Measurements from ENCODE around the gene OLR1. TPM values are rescaled to one million over a fixed set of nuclear protein-coding genes. Genes with fewer than 3 reads are reported as not detected.

Gene OLR1
- total and polyA plus RNA-seq, 2 donors (not counting 1 experiment from before 2014, with no cell fraction given) = not detected

- Histone ChIP-seq H3K27me3 (replicated peaks in 1 of 4; ENCODE audit: control extremely low read depth in 1 of 4, control insufficient read depth in 3 of 4, insufficient read depth in 4 of 4, low read length in 3 of 4) (peaks cover 0 to 18% (median 9%) of the 10 kb centered on the region in 4 experiments), H3K36me3 (replicated peaks in 1 of 2; ENCODE audit: control extremely low read depth in 1 of 2, control insufficient read depth in 1 of 2, extremely low read depth in 1 of 2, insufficient read depth in 2 of 2, low read length in 1 of 2) (no peaks in the 10 kb centered on the region), H4K20me1 (ENCODE audit: control insufficient read depth, insufficient read depth, low read length, poor library complexity, severe bottlenecking) (no peaks in the 10 kb centered on the region), H3K9me3 (ENCODE audit: control extremely low read depth in 1 of 3, control insufficient read depth in 2 of 3, insufficient read depth in 1 of 3, low read length in 2 of 3) (no peaks in the 10 kb centered on the region), H3K4me3 (ENCODE audit: control extremely low read depth in 1 of 5, extremely low read depth in 1 of 5, insufficient read depth in 1 of 5, low read depth in 2 of 5, low read length in 4 of 5) (no peak overlapping the region), H2AFZ (ENCODE audit: insufficient read depth, low read depth, low read length, poor library complexity, severe bottlenecking) (no peak overlapping the region), H3K4me1 (ENCODE audit: control insufficient read depth in 2 of 2, insufficient read depth in 2 of 2, low read length in 2 of 2) (no peaks in the 10 kb centered on the region), H3K4me2 (replicated peaks; ENCODE audit: low read depth, low read length, poor library complexity, severe bottlenecking) (no peak overlapping the region), H3K27ac (ENCODE audit: low read length in 2 of 2) (no peak overlapping the region), H3K79me2 (ENCODE audit: control insufficient read depth, insufficient read depth, low read length) (no peaks in the 10 kb centered on the region), H3K9ac (ENCODE audit: low read length) (no peak overlapping the region)
- WGBS (ENCODE audit: insufficient coverage) = no CpG with 5 or more reads among the region's 2 CpGs
- CTCF ChIA-PET = interaction anchor here (0.6 to 3.8 kb wide), 15 partner anchors 10 to 1366 kb away, joined by 3 to 21 read pairs (median 4); partner anchors contain the start of genes CLEC12B and CLEC7A
- Mint-ChIP-seq H3K27me3 (peaks cover 38% of the 10 kb centered on the region), H3K4me3 (no peak overlapping the region), H3K4me1 (peaks cover 2% of the 10 kb centered on the region), H3K9me3 (ENCODE audit: insufficient read depth) (no peaks in the 10 kb centered on the region), H3K27ac (no peak overlapping the region)
- TF ChIP-seq, protein P1, sequence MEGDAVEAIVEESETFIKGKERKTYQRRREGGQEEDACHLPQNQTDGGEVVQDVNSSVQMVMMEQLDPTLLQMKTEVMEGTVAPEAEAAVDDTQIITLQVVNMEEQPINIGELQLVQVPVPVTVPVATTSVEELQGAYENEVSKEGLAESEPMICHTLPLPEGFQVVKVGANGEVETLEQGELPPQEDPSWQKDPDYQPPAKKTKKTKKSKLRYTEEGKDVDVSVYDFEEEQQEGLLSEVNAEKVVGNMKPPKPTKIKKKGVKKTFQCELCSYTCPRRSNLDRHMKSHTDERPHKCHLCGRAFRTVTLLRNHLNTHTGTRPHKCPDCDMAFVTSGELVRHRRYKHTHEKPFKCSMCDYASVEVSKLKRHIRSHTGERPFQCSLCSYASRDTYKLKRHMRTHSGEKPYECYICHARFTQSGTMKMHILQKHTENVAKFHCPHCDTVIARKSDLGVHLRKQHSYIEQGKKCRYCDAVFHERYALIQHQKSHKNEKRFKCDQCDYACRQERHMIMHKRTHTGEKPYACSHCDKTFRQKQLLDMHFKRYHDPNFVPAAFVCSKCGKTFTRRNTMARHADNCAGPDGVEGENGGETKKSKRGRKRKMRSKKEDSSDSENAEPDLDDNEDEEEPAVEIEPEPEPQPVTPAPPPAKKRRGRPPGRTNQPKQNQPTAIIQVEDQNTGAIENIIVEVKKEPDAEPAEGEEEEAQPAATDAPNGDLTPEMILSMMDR (IDR thresholded peaks at IDR 0.05) = peak; percentile 62
- TF ChIP-seq EZH2 (IDR thresholded peaks at IDR 0.05; ENCODE audit: borderline replicate concordance, insufficient read depth, low read depth, low read length, poor library complexity, severe bottlenecking) = no peak
- intact Hi-C loops (cut with micrococcal nuclease) = loop anchor here (1.0 to 5.0 kb wide), 4 partner anchors 200 to 808 kb away; no protein-coding TSS in a partner anchor
- ATAC-seq (ENCODE audit: low read depth) = no peak
- DNase-seq = peak; percentile 63
- POLR2A ChIA-PET = no interaction called here
Observed at GRCh38 chr12:10140001-10140400, 31.9 kb downstream of the OLR1 start.

- ChIA-PET CTCF (interaction anchor here (1.1 kb wide), 1 partner anchor 15 kb away, joined by 4 read pairs; no protein-coding TSS in a partner anchor), POLR2A (no interaction called here)
- no peak overlapping the region for H3K9ac ChIP-seq (ENCODE audit: low read length)
- DNase-seq = no peak
- H3K36me3 ChIP-seq (replicated peaks in 1 of 2; ENCODE audit: control extremely low read depth in 1 of 2, control insufficient read depth in 1 of 2, extremely low read depth in 1 of 2, insufficient read depth in 2 of 2, low read length in 1 of 2) = no peaks in the 10 kb centered on the region
- H3K79me2 ChIP-seq (ENCODE audit: control insufficient read depth, insufficient read depth, low read length) = no peaks in the 10 kb centered on the region
- Mint-ChIP-seq H3K4me1 (peaks cover 2% of the 10 kb centered on the region), H3K4me3 (no peak overlapping the region), H3K27ac (no peak overlapping the region), H3K9me3 (ENCODE audit: insufficient read depth) (no peaks in the 10 kb centered on the region), H3K27me3 (peaks cover 34% of the 10 kb centered on the region)
- no peaks in the 10 kb centered on the region for H3K4me1 ChIP-seq (ENCODE audit: control insufficient read depth in 2 of 2, insufficient read depth in 2 of 2, low read length in 2 of 2)
- H4K20me1 ChIP-seq (ENCODE audit: control insufficient read depth, insufficient read depth, low read length, poor library complexity, severe bottlenecking) = no peaks in the 10 kb centered on the region
- TF ChIP-seq EZH2 (IDR thresholded peaks at IDR 0.05; ENCODE audit: borderline replicate concordance, insufficient read depth, low read depth, low read length, poor library complexity, severe bottlenecking) = no peak
- TF ChIP-seq, protein P1 (IDR thresholded peaks at IDR 0.05) = no peak
- no peak overlapping the region for H3K4me2 ChIP-seq (replicated peaks; ENCODE audit: low read depth, low read length, poor library complexity, severe bottlenecking)
- intact Hi-C loops (cut with micrococcal nuclease) = no loop called here
- H3K27me3 ChIP-seq (replicated peaks in 1 of 4; ENCODE audit: control extremely low read depth in 1 of 4, control insufficient read depth in 3 of 4, insufficient read depth in 4 of 4, low read length in 3 of 4) = peaks cover 0 to 17% (median 11%) of the 10 kb centered on the region in 4 experiments
- no peak overlapping the region for H2AFZ ChIP-seq (ENCODE audit: insufficient read depth, low read depth, low read length, poor library complexity, severe bottlenecking)
- 83% methylated on average over 13 of the region's 13 CpGs for WGBS (ENCODE audit: insufficient coverage)
- no peak overlapping the region for H3K27ac ChIP-seq (ENCODE audit: low read length in 2 of 2)
- H3K4me3 ChIP-seq (ENCODE audit: control extremely low read depth in 1 of 5, extremely low read depth in 1 of 5, insufficient read depth in 1 of 5, low read depth in 2 of 5, low read length in 4 of 5) = no peak overlapping the region
- ATAC-seq (ENCODE audit: low read depth) = no peak
- H3K9me3 ChIP-seq (ENCODE audit: control extremely low read depth in 1 of 3, control insufficient read depth in 2 of 3, insufficient read depth in 1 of 3, low read length in 2 of 3) = peaks cover 0 to 2% (median 0%) of the 10 kb centered on the region in 3 donors
Observed at GRCh38 chr12:10136637-10137205, 35.2 kb downstream of the OLR1 start.
